Upper lobe of right lung (tissue), 1 donor: ENCODE results near the gene CPA2. TPM values are rescaled to one million over a fixed set of nuclear protein-coding genes. Genes with fewer than 3 reads are reported as not detected.
"Not testable (repeated sequence)": the region's sequence is repeated elsewhere in the genome, so short reads cannot be mapped to it uniquely, and the experiment has no call there.

ENCODE experiments used
- ATAC-seq: fragments of 200-7000 bp; cut with Tn5 transposase; one replicate; pipeline ENCODE4 v1.9.1; 2020; ENCODE audit warnings: mild to moderate bottlenecking, moderate library complexity
- DNase-seq: peaks from one replicate; pipeline ENCODE4 v3.0.0-alpha.2; 2020
- H3K27ac ChIP-seq: fragments of 200-600 bp; one replicate; pipeline ENCODE4 v1.8.0; 2022
- H3K27me3 ChIP-seq: fragments of 200-600 bp; one replicate; pipeline ENCODE4 v1.8.0; 2022; ENCODE audit warnings: mild to moderate bottlenecking
- H3K36me3 ChIP-seq: fragments of 200-600 bp; one replicate; pipeline ENCODE4 v1.8.0; 2022
- H3K4me1 ChIP-seq: fragments of 200-600 bp; one replicate; pipeline ENCODE4 v1.8.0; 2022
- H3K4me3 ChIP-seq: fragments of 200-600 bp; one replicate; pipeline ENCODE4 v1.8.0; 2022; ENCODE audit warnings: mild to moderate bottlenecking
- H3K9me3 ChIP-seq: fragments of 200-600 bp; one replicate; pipeline ENCODE4 v1.8.0; 2022
- intact Hi-C: fragments of 100-400 bp; cut with DNase I; formaldehyde crosslinking; loops from one replicate; pipeline ENCODE4 v1.11.0; 2022
- total RNA-seq: library from RNA; stranded (reverse); fragmentation: NEBNext Ultra II Directional; extraction: Animal tissue kit (Norgen Biotek cat#: 25700); gene quantifications from one replicate; pipeline ENCODE4 v1.2.1, GENCODE V29; 2021
- TF ChIP-seq, protein P1 (sequence below): fragments of 200-600 bp; IDR thresholded peaks from one replicate; pipeline ENCODE4 v1.8.0; 2022; ENCODE audit warnings: antibody characterized with exemption
- donor health status: DM: no; HTN: yes; CAD: no; lungs with severe emphysema.

Gene CPA2
- total RNA-seq, 1 donor from 2014 or later = not detected

DNA sequence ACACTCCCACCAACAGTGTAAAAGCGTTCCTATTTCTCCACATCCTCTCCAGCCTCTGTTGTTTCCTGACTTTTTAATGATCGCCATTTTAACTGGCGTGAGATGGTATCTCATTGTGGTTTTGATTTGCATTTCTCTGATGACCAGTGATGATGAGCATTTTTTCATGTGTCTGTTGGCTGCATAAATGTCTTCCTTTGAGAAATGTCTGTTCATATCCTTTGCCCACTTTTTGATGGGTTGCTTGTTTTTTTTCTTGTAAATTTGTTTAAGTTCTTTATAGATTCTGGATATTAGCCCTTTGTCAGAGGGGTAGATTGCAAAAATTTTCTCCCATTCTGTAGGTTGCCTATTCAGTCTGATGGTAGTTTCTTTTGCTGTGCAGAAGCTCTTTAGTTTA, 17.0 kb upstream of the CPA2 start:
- ATAC-seq, H3K27me3 ChIP-seq, H3K4me1 ChIP-seq, DNase-seq, H3K4me3 ChIP-seq, intact Hi-C loops, H3K9me3 ChIP-seq, H3K36me3 ChIP-seq, H3K27ac ChIP-seq: not testable (repeated sequence)

DNA sequence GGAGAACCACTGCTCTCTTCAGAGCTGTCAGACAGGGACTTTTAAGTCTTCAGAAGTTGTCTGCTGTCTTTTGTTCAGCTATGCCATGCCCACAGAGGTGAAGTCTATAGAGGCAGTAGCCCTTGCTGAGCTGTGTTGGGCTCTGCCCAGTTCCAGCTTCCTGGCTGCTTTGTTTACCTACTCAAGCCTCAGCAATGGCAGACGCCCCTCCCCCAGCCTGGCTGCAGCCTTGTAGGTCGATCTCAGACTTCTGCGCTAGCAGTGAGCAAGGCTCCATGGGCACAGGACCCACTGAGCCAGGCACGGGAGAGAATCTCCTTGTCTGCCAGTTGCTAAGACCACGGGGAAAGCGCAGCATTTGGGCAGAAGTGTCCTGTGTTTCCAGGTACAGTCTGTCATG, 12.1 kb upstream of the CPA2 start:
- H3K36me3 ChIP-seq = no peaks in the 10 kb centered on the region
- H3K4me3 ChIP-seq = no peak overlapping the region
- ATAC-seq (no peak), DNase-seq (no peak)
- no peaks in the 10 kb centered on the region for H3K4me1 ChIP-seq
- peaks cover 6% of the 10 kb centered on the region for H3K9me3 ChIP-seq
- H3K27me3 ChIP-seq = no peaks in the 10 kb centered on the region
- H3K27ac ChIP-seq = no peak overlapping the region
- TF ChIP-seq, protein P1, sequence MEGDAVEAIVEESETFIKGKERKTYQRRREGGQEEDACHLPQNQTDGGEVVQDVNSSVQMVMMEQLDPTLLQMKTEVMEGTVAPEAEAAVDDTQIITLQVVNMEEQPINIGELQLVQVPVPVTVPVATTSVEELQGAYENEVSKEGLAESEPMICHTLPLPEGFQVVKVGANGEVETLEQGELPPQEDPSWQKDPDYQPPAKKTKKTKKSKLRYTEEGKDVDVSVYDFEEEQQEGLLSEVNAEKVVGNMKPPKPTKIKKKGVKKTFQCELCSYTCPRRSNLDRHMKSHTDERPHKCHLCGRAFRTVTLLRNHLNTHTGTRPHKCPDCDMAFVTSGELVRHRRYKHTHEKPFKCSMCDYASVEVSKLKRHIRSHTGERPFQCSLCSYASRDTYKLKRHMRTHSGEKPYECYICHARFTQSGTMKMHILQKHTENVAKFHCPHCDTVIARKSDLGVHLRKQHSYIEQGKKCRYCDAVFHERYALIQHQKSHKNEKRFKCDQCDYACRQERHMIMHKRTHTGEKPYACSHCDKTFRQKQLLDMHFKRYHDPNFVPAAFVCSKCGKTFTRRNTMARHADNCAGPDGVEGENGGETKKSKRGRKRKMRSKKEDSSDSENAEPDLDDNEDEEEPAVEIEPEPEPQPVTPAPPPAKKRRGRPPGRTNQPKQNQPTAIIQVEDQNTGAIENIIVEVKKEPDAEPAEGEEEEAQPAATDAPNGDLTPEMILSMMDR = no peak
- intact Hi-C loops = no loop called here

DNA sequence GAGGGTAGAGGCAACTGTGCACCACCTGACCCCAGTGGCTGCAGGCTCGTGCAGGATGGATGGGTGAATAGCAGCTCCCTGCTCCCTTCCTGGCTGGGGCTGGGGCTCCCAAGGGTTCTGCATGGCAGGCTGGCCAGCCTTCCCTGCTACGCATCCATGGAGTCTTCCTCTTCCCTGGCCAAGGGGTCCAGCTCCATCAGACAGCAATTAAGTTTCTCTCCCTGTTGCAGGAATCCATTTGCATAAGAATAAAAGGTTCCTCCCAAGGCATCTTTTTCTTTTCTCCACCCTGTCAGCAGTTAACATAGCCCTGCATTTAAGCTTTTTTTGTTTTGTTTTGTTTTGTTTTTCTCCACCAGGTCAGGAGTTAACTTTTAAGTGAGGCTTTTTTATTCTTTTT, 10.0 kb upstream of the CPA2 start:
- Histone ChIP-seq H3K27ac (no peak overlapping the region), H3K9me3 (peaks cover 12% of the 10 kb centered on the region), H3K4me3 (no peak overlapping the region), H3K27me3 (no peaks in the 10 kb centered on the region), H3K4me1 (no peaks in the 10 kb centered on the region), H3K36me3 (no peaks in the 10 kb centered on the region)
- intact Hi-C loops = no loop called here
- DNase-seq (no peak), ATAC-seq (no peak)
- TF ChIP-seq, protein P1 = no peak

DNA sequence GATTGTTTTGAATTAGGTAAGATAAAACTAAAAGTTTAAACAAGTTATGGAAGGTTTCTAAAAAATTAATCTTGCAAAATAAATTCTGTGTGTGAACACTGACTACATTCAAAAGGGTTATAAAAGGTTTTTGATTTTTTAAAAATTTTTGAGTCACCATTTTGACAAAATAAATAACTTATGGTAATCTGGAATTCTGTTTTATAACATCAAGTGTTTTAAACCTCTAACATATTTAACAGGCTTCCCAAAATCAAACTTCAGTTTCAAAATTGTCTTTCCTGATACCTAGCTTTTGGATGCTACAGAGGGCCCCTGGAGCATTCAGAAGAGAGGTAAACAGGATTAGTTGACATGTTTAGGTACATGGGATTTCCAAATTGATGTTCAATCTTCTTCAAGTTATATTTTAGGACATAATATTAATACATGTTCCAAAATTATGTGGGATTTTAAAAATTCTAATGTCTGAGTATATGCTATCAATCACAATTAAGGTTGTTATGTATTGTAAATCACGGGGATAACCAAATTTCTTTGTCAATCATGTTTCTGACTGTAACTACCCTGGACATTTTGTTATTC, 8.1 kb upstream of the CPA2 start:
- Histone ChIP-seq H3K36me3 (no peaks in the 10 kb centered on the region), H3K27ac (no peak overlapping the region), H3K4me1 (no peaks in the 10 kb centered on the region), H3K27me3 (no peaks in the 10 kb centered on the region), H3K9me3 (peaks cover 12% of the 10 kb centered on the region), H3K4me3 (no peak overlapping the region)
- no peak for DNase-seq
- ATAC-seq = no peak
- intact Hi-C loops = no loop called here
- TF ChIP-seq, protein P1 = no peak

DNA sequence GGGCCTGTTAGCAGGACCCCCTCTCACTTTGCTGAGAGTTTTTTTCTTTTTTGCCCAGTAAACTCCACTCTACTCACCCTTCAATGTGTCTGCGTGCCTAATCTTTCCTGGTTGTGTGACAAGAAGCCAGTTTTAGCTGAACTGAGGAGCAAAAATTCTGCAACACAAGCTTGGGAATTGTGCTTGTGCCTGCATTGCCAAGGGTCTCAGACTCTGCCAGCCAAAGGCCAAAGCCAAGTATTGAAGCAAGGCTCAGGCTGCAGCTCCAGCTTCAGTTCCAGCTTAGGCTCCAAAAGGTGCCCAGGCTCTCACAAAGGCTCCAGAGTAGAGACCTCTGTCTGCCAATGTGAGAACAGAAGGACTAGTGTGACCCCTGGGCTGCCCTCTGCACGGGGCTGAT, 4.2 kb upstream of the CPA2 start:
- no peaks in the 10 kb centered on the region for H3K36me3 ChIP-seq
- TF ChIP-seq, protein P1 = no peak
- ATAC-seq = no peak
- H3K4me3 ChIP-seq = no peak overlapping the region
- no peak for DNase-seq
- H3K9me3 ChIP-seq = peaks cover 12% of the 10 kb centered on the region
- no peaks in the 10 kb centered on the region for H3K27me3 ChIP-seq
- H3K4me1 ChIP-seq = no peaks in the 10 kb centered on the region
- H3K27ac ChIP-seq = no peak overlapping the region
- intact Hi-C loops = no loop called here

DNA sequence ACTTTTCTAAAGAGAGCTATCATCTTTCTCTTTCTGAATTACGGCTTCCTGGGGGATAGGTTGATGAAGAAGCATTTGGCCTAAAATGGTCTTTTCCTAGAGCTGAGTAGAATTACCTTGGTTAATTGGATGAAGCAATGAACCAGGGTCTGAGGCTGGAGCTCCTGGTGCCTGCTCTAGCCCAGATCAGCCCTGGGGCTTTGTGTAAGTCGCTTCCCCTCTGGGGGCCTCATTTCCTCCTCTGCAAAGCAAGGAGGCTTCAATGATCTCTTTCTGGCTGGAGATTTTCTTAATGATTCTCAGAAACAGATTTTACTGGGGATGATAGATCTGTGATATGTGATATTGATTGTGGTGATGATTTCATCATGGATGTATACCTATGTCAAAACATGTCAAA, 3.5 kb upstream of the CPA2 start:
- H3K4me3 ChIP-seq = no peak overlapping the region
- ATAC-seq = no peak
- H3K27me3 ChIP-seq = no peaks in the 10 kb centered on the region
- intact Hi-C loops = no loop called here
- TF ChIP-seq, protein P1 = no peak
- H3K4me1 ChIP-seq = no peaks in the 10 kb centered on the region
- H3K27ac ChIP-seq = no peak overlapping the region
- peaks cover 12% of the 10 kb centered on the region for H3K9me3 ChIP-seq
- DNase-seq = no peak
- no peaks in the 10 kb centered on the region for H3K36me3 ChIP-seq
